GM18951 (cell line): Measurements from ENCODE around the gene ASXL1.
"Not testable (repeated sequence)": the region's sequence is repeated elsewhere in the genome, so short reads cannot be mapped to it uniquely, and the experiment has no call there.

Experiments
- POLR2A ChIP-seq: IDR thresholded peaks from 4 replicates; pipeline ENCODE4 v1.6.1; 2011; ENCODE audit warnings: mild to moderate bottlenecking; ENCODE audit not compliant: insufficient read length, insufficient read depth; ENCODE audit errors: extremely low read depth
- in situ Hi-C: fragments of 300-500 bp; cut with MboI; formaldehyde crosslinking; loops from one replicate; pipeline ENCODE4 v1.12.0; 2022; ENCODE audit warnings: low sequenced_read_pairs, mixed read lengths, inconsistent platforms; ENCODE audit not compliant: unreplicated experiment

The ASXL1 gene

GRCh38 chr20:32327087-32327681, 30.9 kb upstream of the ASXL1 start:
- no peak for TF ChIP-seq POLR2A
- in situ Hi-C loops: no loop called here

DNA sequence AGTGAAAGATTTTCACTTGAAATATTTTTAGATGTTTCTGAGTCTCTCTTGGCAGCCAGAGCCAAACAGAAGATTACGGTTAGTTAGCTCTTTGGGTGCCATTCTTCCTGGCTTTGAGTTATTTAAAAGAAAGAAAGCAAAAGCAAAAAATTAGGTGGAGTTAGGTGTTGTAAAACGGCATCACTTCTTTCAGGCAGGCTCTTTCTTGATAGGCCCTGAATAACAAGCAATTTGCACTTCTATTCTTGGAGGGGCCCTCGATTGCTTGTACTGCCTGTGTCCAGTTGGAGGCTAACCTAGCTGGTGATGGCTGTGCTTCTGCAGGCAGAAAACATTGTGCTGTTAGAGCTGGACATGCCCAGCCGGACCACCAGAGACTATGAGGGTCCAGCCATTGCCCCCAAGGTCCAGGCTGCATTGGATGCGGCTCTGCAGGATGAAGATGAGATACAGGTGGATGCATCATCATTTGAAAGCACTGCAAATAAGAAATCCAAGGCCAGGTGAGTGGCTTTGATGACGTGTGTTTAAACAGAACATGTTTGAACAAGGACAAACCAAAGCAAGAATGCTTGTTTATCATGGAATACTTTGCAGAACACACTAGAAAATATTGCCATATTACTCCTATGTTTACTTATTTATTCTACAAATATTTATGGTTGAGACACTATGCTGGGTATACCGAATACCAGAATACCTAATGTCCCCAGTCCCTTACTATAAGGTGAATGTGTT, 28.1 kb upstream of the ASXL1 start:
- TF ChIP-seq POLR2A: no peak
- in situ Hi-C loops: no loop called here

GRCh38 chr20:32330555-32330897, 27.6 kb upstream of the ASXL1 start:
- in situ Hi-C loops: no loop called here
- TF ChIP-seq POLR2A: no peak

DNA sequence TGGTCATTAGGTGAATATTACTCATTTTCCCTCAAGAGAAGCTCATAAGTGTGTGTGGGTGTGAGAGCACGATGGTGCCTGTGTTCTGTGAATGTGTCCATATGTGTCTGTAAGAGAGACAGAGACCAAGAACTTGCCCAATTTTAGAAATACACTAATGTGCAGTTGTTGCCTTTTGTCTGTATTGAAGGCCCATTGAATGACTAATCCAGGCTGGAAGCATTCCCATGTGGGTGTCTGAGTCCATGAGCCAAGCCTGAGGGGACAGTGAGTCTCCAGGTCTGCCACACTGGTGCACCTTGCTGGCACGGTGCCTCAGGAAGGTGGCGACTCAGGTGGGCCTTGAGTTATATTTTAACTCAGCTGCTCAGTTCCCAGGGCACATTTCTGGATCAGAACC, 25.5 kb upstream of the ASXL1 start:
- no peak for TF ChIP-seq POLR2A
- in situ Hi-C loops: no loop called here

- no peak for TF ChIP-seq POLR2A
Measured at GRCh38 chr20:32333181-32333987, 24.7 kb upstream of the ASXL1 start.

DNA sequence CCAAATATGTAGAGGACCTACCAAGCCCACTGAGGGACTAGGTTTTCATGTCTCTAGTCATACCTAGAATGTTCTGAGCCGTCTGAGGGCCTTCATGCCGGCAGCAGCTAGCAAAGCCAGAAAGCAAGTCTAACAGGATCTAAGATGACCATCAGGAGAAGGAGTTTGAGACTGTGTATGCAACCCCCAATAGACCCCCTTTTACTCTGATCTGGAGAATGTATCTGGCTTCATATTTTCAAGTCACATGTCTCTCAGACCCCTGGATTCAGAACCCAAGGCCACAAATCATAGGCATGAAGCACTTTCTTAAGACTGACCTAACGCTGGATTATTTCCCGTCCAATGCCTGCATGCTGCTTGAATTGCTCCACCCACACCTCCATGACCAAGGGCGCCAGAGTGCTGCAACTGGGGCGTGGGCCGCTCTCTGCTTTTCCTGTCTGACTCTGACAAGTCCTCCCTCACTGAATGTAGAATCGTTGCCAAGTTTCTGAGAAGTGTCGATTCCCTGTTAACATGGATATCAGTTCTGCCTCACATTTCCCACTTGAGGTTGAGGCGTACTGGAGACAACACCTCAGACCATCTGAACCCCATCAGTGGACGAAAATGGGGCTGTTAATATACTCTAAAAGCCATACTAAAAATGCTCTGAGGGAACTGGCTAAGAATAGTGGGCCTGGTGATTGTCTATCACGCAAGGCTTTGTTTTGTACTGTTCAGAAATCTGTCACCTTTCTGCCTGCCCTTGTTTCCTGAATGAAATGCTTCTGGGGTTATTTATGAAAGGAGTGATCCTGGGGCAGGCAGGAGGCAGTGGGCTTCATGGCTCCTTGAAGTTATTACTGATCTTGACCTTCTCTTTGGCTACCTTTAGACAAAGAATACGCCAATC, 23.9 kb upstream of the ASXL1 start:
- peak; percentile 18 for TF ChIP-seq POLR2A

More at GRCh38 chr20:32333181-32333987, 24.7 kb upstream of the ASXL1 start:
- in situ Hi-C loops: no loop called here

DNA sequence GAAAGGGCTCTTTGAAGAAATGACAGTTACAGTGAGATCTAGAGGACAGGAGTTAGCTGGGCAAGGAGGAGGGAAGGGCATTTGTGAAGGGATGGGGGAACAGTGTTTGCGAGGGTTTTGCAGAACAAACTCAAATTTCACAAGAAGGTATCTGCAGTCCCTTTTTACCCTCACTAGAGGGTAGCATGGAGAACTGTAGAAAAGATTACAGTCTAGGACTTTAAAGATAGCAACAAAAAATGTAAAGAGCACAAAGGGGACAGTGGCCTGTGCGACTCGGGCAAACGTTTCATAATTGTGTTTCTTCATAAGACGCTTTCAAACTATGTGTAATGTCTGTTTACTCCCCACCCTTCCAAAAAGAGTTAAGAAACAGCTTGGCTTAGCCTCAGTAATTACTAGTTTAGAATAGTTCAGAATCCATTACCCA, 21.2 kb upstream of the ASXL1 start:
- TF ChIP-seq POLR2A: no peak
- in situ Hi-C loops: no loop called here

More for the DNA sequence above, 23.9 kb upstream of the ASXL1 start:
- in situ Hi-C loops: no loop called here

DNA sequence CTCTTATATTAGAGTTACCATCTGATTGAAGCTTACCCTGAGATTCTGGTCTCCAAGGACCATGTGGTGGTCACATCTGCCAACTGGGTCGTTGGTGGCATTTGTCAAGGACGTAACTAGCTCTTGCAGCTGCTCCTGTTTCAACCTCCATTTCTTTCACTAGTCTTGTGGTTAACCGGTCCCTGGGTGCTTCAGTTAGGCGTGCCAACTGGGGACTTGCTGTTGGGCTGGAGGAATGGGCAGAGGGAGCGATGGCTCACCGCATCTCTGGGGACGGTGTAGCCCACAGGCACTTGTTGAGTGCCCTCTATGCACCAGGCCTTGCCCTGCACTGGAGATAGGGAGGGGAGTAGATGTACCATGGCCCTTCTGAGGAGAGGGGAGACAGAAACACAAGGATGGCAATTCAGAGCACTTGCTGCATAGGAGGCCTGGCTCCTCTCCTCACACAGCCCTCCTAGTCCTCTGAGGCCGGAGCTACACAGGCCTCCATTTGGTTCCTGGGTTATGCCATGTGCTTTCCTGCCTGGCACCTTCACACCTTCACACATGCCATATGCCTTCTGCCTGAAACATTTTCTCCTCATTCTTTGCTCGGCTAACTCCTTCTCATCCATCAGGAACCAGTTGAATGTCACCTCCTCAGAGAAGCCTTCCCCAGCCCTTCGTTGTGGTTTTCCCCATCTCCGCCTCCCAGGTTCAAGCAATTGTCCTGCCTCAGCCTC, 20.0 kb upstream of the ASXL1 start:
- in situ Hi-C loops: no loop called here
- no peak for TF ChIP-seq POLR2A

DNA sequence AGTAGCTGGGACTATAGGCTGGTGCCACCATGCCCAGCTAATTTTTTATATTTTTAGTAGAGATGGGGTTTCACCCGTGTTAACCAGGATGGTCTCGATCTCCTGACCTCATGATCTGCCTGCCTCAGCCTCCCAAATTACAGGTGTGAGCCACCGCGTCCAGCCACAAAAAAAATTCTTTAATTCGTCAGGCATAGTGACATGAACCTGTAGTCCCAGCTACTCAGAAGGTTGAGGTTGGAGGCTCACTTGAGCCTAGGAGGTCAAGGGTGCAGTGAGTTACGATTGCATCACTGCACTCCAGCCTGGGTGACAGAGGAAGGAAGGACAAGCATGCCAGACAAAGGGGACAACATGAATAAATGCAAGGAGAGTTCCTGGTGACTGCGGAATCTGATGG, 19.5 kb upstream of the ASXL1 start:
- no peak for TF ChIP-seq POLR2A
- in situ Hi-C loops: no loop called here

- TF ChIP-seq POLR2A: no peak
- in situ Hi-C loops: no loop called here
Measured at GRCh38 chr20:32339116-32339515, 19.0 kb upstream of the ASXL1 start.

DNA sequence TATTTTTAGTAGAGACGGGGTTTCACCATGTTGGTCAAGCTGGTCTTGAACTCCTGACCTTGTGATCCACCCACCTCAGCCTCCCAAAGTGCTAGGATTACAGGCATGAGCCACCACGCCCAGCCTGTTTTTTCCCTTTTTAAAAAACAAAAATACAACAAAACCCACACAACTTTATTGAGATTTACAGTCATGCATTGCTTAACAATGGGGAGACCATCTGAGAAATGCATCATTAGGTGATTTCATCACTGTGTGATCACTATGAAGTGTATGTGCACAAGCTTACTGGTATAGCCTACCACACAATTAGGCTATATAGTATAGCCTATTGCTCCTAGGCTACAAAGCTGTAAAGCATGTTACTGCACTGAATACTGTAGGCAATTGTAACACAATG, 17.1 kb upstream of the ASXL1 start:
- in situ Hi-C loops: not testable (repeated sequence)

GRCh38 chr20:32343439-32343838, 14.7 kb upstream of the ASXL1 start:
- in situ Hi-C loops: no loop called here
- no peak for TF ChIP-seq POLR2A
